GM04503 (cell line): ENCODE results near the gene INPP5K.
"Not testable (repeated sequence)": the region's sequence is repeated elsewhere in the genome, so short reads cannot be mapped to it uniquely, and the experiment has no call there.

ENCODE experiments used
- DNase-seq: peaks from one replicate; pipeline ENCODE4 v3.0.0-alpha.2; 2012; ENCODE audit warnings: low read depth

Gene INPP5K

DNA sequence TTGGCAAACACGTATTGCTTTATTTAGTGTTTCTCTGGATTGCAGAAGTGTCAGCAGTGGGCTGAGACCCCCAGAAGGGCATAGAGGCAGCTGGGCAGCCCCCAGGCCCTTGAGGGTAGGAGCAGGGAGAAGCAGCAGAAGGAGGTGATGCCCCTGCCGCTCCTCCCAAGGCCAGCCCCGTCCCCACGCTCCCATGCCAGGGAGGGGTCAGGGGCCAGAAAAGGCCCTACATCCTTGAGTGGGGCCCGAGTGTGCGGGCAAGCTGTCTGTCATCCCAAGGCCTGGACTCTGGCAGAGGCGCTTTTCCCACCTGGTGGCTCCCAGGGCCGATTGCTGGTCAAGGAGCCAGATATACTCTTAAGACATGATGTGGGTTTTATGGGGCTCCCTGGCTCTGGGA lies 52.2 kb downstream of the INPP5K start:
- no peak for DNase-seq

DNA sequence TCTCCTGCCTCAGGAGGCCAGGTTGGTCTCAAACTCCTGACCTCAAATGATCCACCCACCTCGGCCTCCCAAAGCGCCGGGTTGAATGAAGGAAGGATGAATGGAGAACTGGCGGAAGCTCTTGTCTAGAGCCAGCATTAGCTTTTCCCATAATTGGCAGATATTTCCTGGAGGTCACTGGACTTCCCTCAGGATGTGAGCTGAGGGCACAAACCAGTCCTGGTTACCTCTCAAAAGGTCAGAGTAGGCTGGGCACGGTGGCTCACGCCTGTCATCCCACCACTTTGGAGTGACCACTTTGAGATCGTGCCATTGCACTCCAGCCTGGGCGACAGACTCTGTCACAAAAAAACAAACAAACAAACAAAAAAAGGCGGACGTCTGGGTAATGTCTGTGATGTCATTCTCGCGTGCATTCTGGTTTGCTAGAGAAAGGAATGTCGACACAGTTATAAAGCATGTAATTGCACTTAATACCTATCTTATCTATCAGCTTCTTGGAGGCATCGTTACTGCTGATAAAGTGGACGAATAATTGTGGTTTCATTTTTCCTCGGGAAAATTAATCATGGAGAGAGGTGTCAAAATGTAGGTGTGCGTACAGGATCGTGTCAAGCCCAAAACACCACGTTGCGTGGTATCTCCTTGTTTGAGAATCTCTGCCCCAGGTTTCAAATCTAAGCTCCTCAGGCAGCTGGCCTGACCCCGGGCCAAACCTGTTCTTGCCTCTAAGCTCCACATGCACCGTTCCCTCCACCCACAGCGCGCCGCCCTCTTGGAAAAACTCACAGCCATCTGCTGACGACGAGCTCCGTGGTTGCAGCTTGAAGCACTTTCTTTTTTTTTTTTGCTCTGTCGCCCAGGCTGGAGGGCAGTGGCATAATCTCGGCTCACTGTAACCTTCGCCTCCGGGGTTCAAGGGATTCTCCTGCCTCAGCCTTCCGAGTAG lies 54.0 kb downstream of the INPP5K start:
- DNase-seq: no peak

DNA sequence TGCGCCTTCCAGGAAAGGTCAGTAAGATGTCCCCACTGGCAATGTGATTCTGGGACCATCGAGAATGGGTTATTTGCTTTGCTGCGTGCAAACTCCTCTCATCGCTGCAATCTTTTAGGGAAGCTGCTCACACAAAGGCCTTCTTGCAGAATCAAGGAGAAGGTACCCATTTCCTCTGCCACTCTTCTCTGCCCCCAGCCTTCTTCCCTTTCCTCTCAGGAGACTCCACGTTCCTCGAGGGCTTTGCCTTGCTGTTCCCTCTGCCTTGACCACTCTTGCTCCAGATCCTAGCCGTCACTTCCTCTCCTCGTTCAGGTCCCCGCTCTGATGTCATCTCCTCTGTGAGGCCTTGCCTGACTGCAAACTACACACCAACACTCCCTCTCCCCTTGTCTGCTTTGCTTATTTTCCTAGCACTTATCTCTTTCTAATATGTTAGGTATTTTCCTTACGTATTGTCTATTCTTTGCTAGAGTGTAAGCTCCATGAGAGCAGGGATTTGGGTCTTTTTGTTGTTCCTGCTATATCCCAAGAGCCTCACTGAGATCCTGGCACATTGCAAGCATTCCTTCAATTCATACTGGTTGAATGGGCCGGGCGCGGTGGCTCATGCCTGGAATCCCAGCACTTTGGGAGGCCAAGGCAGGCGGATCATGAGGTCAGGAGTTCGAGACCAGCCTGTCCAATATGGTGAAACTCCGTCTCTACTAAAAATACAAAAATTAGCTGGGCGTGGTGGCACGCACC lies 55.0 kb downstream of the INPP5K start:
- DNase-seq: no peak

DNA sequence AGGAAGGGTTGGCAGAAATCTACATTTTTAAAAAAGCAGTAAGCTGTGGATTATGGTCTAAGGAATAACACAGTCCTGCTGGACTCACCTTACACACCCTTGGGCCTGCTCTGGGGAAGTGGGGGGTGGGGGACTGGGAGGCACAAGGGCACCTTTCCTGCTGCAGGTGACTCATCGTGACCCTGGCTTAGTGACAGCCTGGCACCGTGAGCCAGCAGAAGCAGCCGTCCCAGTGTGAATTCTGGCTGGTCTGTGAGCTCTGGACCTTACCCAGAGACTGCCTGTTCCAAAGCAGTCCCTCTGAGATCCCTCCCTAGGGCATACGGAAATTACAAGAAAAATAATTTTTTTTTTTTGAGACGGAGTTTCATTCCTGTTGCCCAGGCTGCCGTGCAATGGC lies 56.2 kb downstream of the INPP5K start:
- no peak for DNase-seq

DNA sequence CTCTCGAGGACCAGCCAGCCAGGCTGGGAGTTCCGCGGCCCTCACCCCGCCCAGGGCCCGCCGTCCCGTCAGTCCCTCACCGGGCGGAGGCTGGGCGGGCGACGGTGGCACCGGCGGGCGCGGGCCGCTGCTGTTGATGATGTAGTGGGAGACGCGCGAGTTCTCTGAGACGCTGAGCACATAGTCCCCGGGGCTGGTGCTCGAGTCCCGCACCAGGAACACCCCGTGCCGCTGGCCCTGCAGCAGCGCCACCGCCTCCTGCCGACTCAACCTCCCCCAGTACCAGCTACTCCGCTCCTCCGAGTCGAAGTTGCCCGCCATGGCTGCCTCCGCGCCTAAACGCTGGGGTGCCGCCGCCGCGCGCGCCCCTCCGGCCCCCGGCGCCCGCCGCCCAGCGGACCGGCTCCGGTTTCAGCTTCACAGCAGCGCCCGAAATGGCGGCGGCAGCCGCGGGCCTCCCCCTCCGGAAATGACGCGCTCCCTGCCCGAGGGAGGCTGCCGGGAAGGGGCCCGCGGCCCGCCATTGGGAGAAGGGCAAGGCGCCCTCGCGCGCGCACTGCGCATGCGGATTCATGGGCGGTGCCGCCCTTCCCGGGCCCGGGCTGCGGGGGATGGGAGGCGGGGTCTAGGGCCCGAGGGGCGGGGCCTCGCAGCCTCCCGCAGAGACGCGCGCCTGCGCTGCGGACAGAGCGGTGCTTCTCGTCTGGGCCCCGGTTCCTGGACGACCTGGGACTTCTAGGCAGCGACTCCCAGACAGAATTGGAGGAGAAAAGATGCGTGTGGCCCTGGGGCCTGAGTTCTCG lies 60.4 kb downstream of the INPP5K start, which contains the start of gene CRK:
TSS of gene CRK (minus strand) at position 436 of the 803 bp plus-strand sequence. CDS start at position 321, 115 bp downstream.
- DNase-seq: peak; percentile 65

DNA sequence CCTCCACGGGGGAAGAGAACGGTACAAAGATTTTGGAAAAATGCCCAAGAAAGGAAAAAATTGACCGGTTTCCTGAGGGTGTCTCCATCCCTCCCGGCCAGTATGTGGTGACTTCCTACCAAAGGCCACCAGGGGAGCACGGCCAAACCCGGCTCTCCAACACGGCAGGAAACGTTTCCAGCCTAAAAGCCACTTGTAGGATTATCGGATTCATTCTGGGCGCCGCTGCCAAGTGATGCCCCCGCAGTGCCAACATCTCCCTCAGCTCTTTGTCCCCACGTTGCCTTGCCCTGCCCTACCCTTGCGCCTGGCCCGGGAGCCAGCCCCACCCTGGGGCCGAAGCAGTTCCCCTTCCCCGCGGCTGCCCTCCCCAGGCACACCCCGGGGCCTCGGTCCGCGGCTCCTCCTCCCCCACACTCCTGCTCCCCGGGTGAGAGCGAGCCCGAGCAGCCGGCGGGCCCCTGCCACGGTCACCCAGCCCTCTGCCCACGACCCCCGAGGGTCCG lies 61.1 kb downstream of the INPP5K start:
- peak; percentile 37 for DNase-seq

DNA sequence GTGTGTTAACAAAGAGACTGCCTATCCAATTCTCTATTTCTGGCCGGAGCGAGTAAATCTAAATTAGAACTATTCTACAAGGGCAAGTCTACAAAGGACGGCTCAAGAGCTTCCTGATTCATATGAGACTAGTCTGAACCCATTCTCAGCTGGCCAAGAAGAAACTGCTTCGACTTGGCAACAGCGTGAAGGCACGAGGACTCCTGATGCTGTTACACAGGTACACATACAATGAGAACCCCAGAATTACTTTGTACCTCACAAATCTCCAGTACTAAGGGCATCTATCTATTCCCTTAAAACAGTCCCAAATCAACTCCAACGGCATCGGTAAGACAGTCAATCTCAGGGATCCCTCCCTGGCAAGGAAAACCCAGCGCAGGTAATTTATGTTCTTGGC lies 61.9 kb downstream of the INPP5K start:
- no peak for DNase-seq

DNA sequence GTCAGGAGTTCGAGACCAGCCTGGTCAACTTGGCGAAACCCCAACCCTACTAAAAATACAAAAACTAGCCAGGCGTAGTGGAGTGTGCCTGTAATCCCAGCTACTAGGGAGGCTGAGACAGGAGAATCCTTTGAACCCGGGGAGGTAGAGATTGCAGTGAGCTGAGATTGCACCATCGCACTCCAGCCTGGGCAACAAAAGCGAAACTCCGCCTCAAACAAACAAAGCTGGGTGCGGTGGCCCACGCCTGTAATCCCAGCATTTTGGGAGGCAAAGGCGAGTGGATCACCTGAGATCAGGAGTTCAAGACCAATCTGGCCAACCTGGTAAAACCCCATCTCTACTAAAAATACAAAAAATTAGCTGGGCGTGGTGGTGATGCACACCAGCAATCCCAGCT lies 62.7 kb downstream of the INPP5K start:
- DNase-seq: not testable (repeated sequence)

DNA sequence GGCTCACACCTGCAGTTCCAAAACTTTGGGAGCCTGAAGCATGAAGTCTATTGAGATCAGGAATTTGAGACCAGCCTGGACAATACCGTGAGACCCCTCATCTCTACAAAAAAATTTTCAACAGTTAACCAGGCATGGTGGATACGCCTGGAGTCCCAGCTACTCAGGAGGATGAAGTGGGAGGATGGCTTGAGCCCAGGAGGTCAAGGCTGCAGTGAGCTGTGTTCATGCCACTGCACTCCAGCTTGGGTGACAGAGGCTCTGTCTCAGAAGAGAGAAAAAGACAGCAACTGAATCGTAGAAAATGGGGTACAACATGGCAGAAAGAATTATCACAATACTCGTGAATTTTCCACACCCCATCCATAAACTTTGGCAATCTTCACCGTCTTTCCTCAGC lies 63.6 kb downstream of the INPP5K start:
- no peak for DNase-seq

DNA sequence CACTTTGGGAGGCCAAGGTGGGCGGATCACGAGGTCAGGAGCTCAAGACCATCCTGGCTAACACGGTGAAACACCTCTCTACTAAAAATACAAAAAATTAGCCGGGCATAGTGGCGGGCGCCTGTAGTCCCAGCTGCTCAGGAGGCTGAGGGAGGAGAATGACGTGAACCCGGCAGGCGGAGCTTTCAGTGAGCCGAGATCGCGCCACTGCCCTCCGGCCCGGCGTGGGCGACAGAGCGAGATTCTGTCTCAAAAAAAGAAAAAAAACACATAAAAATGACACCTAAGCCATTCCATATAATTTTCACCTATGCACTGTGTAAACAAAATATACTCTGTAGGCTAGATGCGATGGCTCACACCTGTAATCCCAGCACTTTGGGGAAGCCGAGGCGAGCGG lies 66.2 kb downstream of the INPP5K start:
- DNase-seq: not testable (repeated sequence)

DNA sequence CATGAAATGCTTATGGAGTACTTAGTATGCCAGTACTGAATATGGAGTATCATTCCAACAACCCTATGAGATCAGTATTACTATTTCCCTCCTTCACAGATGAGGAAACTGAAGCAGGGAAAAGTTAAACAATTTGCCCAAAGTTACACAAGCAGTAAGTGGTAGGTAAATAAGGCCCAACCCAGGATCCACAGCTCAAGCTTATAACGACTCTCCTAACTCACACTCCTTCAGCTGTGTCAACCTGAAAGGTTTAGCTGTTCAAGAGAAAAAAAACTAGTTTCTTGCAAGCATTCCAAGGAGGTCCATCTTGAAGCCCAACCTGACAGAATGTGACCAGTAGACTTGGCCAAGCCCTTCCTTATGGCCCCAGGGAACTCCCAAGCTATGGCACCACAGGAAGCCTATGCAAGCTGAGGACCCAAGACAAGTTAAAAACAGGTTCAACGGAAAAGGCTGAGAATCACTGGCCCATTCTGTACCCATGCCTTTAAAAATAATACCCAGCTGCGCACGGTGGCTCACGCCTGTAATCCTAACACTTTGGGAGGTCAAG lies 66.9 kb downstream of the INPP5K start:
- no peak for DNase-seq

DNA sequence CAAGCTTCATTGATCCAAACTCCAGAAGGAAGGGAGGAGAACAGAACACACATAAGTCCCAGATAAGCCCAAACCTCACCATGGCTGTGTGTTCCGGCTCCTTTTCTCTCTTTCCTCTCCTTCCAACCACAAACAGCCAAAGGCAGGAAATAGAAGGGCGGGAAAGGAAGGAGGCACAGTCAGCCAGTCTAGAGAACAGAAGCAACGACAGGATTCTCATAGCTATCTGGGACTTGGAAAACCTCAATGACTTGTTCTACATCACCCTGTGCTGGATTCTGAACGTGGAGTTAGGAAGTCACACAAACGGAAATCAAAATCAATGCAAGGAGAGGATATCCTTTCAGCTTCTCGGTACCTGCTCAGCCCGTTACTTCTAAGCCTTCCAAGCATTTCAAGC lies 69.4 kb downstream of the INPP5K start:
- DNase-seq: no peak

DNA sequence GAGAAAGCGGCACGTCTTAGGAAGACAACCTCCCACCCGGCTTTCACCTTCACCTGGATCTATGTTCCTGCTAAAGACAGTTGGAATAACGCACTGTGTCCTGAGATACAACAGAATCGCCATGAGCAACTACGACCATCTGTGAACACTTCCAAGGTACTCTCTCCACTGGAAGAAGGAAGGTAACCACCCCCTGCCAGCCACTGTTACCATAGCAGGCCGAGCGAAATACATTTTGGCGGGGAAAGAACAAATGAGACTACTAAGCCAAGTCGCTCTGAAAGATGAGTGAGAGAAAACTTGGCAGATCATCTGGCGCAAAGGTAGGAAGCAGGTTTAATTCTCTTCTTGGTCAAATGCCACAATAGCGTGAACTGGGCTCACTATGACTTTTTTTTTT lies 70.2 kb downstream of the INPP5K start:
- DNase-seq: no peak

DNA sequence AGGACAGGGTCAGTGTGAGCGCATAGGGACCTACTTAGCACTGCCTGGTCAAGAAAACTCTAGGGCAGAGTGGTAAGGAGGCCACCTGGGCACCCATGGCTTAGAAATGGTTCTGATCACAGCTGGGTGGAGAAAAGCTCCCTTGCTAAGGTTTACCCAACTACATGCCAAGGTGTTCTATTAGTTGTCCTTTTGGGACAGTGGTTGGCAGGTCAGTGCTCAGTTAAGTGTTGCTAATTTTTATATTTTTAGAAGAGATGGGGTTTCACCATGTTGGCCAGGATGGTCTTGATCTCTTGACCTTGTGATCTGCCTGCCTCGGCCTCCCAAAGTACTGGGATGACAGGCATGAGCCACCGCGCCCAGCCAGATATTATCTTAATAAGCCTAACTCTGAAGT lies 70.7 kb downstream of the INPP5K start:
- not testable (repeated sequence) for DNase-seq
